ENCODE results near the gene MBNL3.
"Not testable (repeated sequence)": the region's sequence is repeated elsewhere in the genome, so short reads cannot be mapped to it uniquely, and the experiment has no call there.

Gene MBNL3

DNA sequence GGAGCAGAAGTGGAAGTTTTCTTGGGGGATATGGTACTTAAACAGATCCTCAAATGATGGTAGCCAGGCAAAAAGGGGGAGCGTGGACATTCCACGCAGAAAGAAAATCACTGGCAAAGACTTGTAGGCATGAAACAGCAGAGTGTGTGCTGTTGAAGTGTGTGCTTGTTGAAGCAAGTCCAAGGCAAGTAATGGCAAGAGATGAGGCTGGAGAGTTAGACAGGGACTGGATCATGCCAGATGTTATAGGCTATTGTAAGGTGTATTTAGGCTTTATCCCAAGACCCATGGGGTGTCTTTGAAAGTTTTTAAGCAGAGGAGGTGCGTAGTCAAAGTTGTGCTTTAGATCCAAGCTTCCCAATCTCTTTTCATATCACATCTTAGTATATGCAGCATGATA lies 124.5 kb downstream of the MBNL3 start:
- ATAC-seq (ENCODE audit: low read depth) = no peak

DNA sequence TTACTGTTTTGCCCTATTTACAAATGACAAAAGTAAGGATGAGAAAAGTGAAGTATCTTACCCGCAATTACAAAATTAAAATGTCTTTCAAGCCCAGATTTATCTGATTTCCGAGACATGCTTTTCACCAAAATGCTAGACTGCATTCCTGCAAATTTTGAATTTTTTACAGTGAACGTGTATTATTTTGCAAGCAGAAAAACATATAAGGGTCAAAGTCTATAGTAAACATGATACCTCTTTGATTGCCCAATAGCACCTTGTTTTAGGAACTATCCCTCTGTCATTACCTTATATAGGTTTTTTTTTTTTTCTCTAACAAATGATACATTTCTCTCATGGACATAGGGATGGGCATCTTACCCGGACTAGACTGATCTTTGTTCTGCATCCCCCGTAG lies 135.4 kb downstream of the MBNL3 start:
- Mint-ChIP-seq H3K4me1 (no peaks in the 10 kb centered on the region), H3K4me3 (no peak overlapping the region), H3K27ac (no peak overlapping the region), H3K27me3 (no peaks in the 10 kb centered on the region), H3K36me3 (no peaks in the 10 kb centered on the region), H3K9me3 (peaks cover 3% of the 10 kb centered on the region)
- DNase-seq (ENCODE audit: low spot score in 2 of 2) = no peak
- no peak for ATAC-seq (ENCODE audit: low read depth)

More for the DNA sequence above, 124.5 kb downstream of the MBNL3 start:
- Mint-ChIP-seq H3K9me3 (peaks cover 2% of the 10 kb centered on the region), H3K36me3 (peaks cover 5% of the 10 kb centered on the region), H3K27ac (no peak overlapping the region), H3K27me3 (no peaks in the 10 kb centered on the region), H3K4me1 (no peaks in the 10 kb centered on the region), H3K4me3 (no peak overlapping the region)
- DNase-seq (ENCODE audit: low spot score in 2 of 2) = no peak

GRCh38 chrX:132336172-132336571 lies 152.7 kb downstream of the MBNL3 start:
- Mint-ChIP-seq H3K27me3 (no peaks in the 10 kb centered on the region), H3K4me3 (no peak overlapping the region), H3K27ac (no peak overlapping the region), H3K36me3 (peaks cover 3% of the 10 kb centered on the region), H3K4me1 (peaks cover 2% of the 10 kb centered on the region), H3K9me3 (no peaks in the 10 kb centered on the region)
- no peak for ATAC-seq (ENCODE audit: low read depth)
- DNase-seq (ENCODE audit: low spot score in 2 of 2) = no peak

- Mint-ChIP-seq H3K4me3 (no peak overlapping the region), H3K4me1 (peaks cover 4% of the 10 kb centered on the region), H3K27ac (no peak overlapping the region), H3K9me3 (peaks cover 1% of the 10 kb centered on the region), H3K27me3 (no peaks in the 10 kb centered on the region), H3K36me3 (peaks cover 5% of the 10 kb centered on the region)
- no peak for ATAC-seq (ENCODE audit: low read depth)
- DNase-seq (ENCODE audit: low spot score in 2 of 2) = no peak
These were observed 155.5 kb downstream of the MBNL3 start for GRCh38 chrX:132333351-132333750.

DNA sequence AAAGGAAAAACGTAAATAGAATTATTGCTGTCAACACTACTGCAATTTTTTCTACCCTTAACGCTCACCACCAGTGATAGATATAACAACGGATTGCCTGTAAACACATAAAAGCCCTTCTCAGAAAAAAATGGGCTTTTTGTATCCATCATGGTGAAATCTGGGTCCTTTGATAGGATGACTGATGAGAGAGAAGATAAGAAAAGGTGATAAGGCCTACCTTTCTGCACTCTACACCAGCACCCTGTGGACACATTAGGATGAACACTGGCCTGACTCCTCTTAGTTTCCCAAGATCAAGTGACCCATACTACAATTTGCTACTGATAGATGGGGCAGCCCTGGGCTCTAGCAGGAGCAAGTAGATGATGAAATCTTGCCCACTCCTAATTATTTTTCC lies 157.3 kb downstream of the MBNL3 start:
- Mint-ChIP-seq H3K9me3 (peaks cover 1% of the 10 kb centered on the region), H3K27ac (no peak overlapping the region)
- ATAC-seq (ENCODE audit: low read depth) = no peak

DNA sequence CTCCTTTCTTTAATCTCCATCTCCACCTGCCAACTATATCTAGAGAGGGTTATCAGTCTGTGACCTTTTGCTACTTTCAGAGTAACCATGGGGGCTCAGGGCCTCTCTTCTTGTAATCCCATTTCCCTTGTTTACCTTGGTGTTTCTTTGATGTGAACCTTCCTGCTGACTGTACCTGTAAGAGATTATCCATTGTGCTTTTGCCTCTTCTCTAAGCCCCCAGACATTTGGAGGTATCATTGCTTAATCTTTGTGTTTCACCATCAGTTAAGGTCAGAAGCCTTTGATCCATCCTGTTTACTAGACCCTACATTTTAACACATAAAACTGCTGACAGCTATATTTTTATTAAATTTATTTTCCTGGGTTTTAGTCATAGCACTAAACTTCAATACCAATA lies 157.8 kb downstream of the MBNL3 start:
- H3K36me3 Mint-ChIP-seq = peaks cover 8% of the 10 kb centered on the region
- DNase-seq (ENCODE audit: low spot score in 2 of 2) = no peak
- peaks cover 1% of the 10 kb centered on the region for H3K9me3 Mint-ChIP-seq
- no peaks in the 10 kb centered on the region for H3K27me3 Mint-ChIP-seq
- H3K4me1 Mint-ChIP-seq = peaks cover 4% of the 10 kb centered on the region
- H3K4me3 Mint-ChIP-seq = no peak overlapping the region
- ATAC-seq (ENCODE audit: low read depth) = no peak
- no peak overlapping the region for H3K27ac Mint-ChIP-seq

More for the DNA sequence above, 157.3 kb downstream of the MBNL3 start:
- Mint-ChIP-seq H3K36me3 (peaks cover 8% of the 10 kb centered on the region), H3K4me3 (no peak overlapping the region), H3K27me3 (no peaks in the 10 kb centered on the region), H3K4me1 (peaks cover 4% of the 10 kb centered on the region)
- no peak for DNase-seq (ENCODE audit: low spot score in 2 of 2)

GRCh38 chrX:132330156-132330729 lies 158.6 kb downstream of the MBNL3 start:
- Mint-ChIP-seq H3K4me1 (peaks cover 4% of the 10 kb centered on the region), H3K27ac (no peak overlapping the region), H3K27me3 (no peaks in the 10 kb centered on the region), H3K9me3 (peaks cover 1% of the 10 kb centered on the region), H3K36me3 (peaks cover 10% of the 10 kb centered on the region), H3K4me3 (no peak overlapping the region)
- ATAC-seq (ENCODE audit: low read depth) (no peak), DNase-seq (ENCODE audit: low spot score in 2 of 2) (no peak)

DNA sequence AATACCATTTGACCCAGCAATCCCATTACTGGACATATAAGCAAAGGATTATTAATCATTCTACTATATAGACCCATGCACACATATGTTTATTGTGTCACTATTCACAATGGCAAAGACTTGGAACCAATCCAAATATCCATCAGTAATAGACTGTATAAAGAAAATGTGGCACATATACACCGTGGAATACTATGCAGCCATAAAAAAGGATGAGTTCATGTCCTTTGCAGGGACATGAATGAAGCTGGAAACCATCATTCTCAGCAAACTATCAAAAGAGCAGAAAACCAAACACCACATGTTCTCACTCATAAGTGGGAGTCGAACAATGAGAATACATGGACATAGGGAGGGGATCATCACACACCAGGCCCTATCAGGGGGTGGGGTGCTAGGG lies 161.9 kb downstream of the MBNL3 start:
- not testable (repeated sequence) for H3K9me3 Mint-ChIP-seq; H3K4me3 Mint-ChIP-seq; H3K4me1 Mint-ChIP-seq; H3K27me3 Mint-ChIP-seq; ATAC-seq (ENCODE audit: low read depth); H3K27ac Mint-ChIP-seq; DNase-seq (ENCODE audit: low spot score in 2 of 2)
- peaks cover 15% of the 10 kb centered on the region for H3K36me3 Mint-ChIP-seq

Measured in memory B cell (primary cell).